ENCODE measurements around the gene MCCC1. TPM values are rescaled to one million over a fixed set of nuclear protein-coding genes. Genes with fewer than 3 reads are reported as not detected.
A peak's percentile ranks its signal among the peaks of the same experiment; 100 is the strongest.

Gene MCCC1
- total and polyA plus RNA-seq, 10 of the 15 experiments (the other 5 are each of a cell fraction or from before 2014, with no cell fraction given) = 35.0 to 71.7 (median 47.0) TPM

DNA sequence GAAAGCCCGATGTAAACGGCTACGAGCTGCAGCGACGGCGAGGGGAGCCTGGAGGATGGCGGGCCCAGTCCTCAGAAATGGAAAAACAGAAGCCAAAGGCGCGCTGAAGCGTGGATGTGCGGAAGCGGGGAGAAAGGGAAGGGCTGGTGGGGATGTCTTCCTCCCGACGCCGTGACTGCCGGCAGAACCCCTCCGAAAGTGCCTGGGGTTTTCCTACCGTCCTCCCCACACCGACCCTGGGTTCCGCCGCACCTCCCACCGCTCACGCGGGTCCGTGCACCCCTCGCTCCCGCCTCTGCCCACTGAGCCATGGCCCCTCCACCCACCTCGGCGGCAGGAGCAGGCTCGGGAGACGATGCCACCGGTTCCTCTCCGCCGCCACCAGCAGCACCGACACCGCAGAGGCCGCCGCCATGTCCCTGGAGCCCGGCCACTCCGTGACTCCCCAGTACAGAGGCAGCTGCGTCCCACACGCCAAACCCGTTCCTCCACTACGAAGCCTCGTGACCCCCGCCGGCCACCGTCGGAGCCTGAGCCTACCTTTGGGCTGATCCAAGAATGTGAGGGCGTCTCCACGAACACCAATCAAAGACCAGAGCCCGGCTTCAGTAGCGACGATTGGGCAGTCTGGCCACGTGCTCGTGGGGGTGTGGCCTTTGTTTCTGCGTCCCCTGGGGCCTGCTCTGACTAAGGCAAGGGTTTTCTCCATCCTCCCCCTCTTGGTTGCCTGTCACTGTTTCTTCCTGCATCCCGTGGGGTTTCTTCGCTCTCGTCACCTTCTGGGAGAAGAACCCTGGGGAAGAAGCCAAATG is at the start of gene MCCC1 (continued):
- TF ChIP-seq, protein P1, sequence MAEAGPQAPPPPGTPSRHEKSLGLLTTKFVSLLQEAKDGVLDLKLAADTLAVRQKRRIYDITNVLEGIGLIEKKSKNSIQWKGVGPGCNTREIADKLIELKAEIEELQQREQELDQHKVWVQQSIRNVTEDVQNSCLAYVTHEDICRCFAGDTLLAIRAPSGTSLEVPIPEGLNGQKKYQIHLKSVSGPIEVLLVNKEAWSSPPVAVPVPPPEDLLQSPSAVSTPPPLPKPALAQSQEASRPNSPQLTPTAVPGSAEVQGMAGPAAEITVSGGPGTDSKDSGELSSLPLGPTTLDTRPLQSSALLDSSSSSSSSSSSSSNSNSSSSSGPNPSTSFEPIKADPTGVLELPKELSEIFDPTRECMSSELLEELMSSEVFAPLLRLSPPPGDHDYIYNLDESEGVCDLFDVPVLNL (IDR thresholded peaks at IDR 0.05; ENCODE audit: low read depth, low read length) = no peak
- TF ChIP-seq POLR2AphosphoS5 (IDR thresholded peaks at IDR 0.05; ENCODE audit: low read length) (peak; percentile 86), CBX3 (IDR thresholded peaks at IDR 0.05; ENCODE audit: borderline replicate concordance, low read depth) (no peak), HDGF (IDR thresholded peaks at IDR 0.05) (peak; percentile 86; the same call in 1 of the 2 replicates), ESRRA (IDR thresholded peaks at IDR 0.05; ENCODE audit: low read length) (no peak), ZBED1 (IDR thresholded peaks at IDR 0.05; ENCODE audit: borderline replicate concordance) (no peak), IKZF1 (conservative IDR thresholded peaks at IDR 0.05) (peak; percentile 80), YY1 (IDR thresholded peaks at IDR 0.05; ENCODE audit: low read depth, low read length) (peak; percentile 88), KDM1A (IDR thresholded peaks at IDR 0.05; ENCODE audit: borderline replicate concordance) (no peak), NFIC (IDR thresholded peaks at IDR 0.05; ENCODE audit: low read depth, low read length) (peak; percentile 21; the same call in 1 of the 2 replicates), ZNF24 (IDR thresholded peaks at IDR 0.05) (no peak), MYC (IDR thresholded peaks at IDR 0.05; ENCODE audit: insufficient read depth, insufficient read length, insufficient replicate concordance, low read length, severe bottlenecking) (no peak), SUZ12 (IDR thresholded peaks at IDR 0.05; ENCODE audit: unreplicated experiment) (no peak), CREB1 (IDR thresholded peaks at IDR 0.05; ENCODE audit: low read depth) (peak; percentile 72)
- TF ChIP-seq, protein P2, sequence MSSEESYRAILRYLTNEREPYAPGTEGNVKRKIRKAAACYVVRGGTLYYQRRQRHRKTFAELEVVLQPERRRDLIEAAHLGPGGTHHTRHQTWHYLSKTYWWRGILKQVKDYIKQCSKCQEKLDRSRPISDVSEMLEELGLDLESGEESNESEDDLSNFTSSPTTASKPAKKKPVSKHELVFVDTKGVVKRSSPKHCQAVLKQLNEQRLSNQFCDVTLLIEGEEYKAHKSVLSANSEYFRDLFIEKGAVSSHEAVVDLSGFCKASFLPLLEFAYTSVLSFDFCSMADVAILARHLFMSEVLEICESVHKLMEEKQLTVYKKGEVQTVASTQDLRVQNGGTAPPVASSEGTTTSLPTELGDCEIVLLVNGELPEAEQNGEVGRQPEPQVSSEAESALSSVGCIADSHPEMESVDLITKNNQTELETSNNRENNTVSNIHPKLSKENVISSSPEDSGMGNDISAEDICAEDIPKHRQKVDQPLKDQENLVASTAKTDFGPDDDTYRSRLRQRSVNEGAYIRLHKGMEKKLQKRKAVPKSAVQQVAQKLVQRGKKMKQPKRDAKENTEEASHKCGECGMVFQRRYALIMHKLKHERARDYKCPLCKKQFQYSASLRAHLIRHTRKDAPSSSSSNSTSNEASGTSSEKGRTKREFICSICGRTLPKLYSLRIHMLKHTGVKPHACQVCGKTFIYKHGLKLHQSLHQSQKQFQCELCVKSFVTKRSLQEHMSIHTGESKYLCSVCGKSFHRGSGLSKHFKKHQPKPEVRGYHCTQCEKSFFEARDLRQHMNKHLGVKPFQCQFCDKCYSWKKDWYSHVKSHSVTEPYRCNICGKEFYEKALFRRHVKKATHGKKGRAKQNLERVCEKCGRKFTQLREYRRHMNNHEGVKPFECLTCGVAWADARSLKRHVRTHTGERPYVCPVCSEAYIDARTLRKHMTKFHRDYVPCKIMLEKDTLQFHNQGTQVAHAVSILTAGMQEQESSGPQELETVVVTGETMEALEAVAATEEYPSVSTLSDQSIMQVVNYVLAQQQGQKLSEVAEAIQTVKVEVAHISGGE (CRISPR knock-in tag; IDR thresholded peaks at IDR 0.05) = no peak
- TF ChIP-seq, protein P3, sequence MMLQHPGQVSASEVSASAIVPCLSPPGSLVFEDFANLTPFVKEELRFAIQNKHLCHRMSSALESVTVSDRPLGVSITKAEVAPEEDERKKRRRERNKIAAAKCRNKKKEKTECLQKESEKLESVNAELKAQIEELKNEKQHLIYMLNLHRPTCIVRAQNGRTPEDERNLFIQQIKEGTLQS (IDR thresholded peaks at IDR 0.05; ENCODE audit: borderline replicate concordance, extremely low read depth, low read depth, low read length) = peak; percentile 61; the same call in 1 of the 2 replicates
- TF ChIP-seq, protein P4, sequence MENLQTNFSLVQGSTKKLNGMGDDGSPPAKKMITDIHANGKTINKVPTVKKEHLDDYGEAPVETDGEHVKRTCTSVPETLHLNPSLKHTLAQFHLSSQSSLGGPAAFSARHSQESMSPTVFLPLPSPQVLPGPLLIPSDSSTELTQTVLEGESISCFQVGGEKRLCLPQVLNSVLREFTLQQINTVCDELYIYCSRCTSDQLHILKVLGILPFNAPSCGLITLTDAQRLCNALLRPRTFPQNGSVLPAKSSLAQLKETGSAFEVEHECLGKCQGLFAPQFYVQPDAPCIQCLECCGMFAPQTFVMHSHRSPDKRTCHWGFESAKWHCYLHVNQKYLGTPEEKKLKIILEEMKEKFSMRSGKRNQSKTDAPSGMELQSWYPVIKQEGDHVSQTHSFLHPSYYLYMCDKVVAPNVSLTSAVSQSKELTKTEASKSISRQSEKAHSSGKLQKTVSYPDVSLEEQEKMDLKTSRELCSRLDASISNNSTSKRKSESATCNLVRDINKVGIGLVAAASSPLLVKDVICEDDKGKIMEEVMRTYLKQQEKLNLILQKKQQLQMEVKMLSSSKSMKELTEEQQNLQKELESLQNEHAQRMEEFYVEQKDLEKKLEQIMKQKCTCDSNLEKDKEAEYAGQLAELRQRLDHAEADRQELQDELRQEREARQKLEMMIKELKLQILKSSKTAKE (IDR thresholded peaks at IDR 0.05; ENCODE audit: low read depth, poor library complexity, severe bottlenecking) = no peak
- TF ChIP-seq, protein P5, sequence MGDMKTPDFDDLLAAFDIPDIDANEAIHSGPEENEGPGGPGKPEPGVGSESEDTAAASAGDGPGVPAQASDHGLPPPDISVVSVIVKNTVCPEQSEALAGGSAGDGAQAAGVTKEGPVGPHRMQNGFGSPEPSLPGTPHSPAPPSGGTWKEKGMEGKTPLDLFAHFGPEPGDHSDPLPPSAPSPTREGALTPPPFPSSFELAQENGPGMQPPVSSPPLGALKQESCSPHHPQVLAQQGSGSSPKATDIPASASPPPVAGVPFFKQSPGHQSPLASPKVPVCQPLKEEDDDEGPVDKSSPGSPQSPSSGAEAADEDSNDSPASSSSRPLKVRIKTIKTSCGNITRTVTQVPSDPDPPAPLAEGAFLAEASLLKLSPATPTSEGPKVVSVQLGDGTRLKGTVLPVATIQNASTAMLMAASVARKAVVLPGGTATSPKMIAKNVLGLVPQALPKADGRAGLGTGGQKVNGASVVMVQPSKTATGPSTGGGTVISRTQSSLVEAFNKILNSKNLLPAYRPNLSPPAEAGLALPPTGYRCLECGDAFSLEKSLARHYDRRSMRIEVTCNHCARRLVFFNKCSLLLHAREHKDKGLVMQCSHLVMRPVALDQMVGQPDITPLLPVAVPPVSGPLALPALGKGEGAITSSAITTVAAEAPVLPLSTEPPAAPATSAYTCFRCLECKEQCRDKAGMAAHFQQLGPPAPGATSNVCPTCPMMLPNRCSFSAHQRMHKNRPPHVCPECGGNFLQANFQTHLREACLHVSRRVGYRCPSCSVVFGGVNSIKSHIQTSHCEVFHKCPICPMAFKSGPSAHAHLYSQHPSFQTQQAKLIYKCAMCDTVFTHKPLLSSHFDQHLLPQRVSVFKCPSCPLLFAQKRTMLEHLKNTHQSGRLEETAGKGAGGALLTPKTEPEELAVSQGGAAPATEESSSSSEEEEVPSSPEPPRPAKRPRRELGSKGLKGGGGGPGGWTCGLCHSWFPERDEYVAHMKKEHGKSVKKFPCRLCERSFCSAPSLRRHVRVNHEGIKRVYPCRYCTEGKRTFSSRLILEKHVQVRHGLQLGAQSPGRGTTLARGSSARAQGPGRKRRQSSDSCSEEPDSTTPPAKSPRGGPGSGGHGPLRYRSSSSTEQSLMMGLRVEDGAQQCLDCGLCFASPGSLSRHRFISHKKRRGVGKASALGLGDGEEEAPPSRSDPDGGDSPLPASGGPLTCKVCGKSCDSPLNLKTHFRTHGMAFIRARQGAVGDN (IDR thresholded peaks at IDR 0.05) = no peak

Data from GM12878 (cell line).